ENCODE measurements around the gene IL32.

- TF ChIP-seq, protein P1, sequence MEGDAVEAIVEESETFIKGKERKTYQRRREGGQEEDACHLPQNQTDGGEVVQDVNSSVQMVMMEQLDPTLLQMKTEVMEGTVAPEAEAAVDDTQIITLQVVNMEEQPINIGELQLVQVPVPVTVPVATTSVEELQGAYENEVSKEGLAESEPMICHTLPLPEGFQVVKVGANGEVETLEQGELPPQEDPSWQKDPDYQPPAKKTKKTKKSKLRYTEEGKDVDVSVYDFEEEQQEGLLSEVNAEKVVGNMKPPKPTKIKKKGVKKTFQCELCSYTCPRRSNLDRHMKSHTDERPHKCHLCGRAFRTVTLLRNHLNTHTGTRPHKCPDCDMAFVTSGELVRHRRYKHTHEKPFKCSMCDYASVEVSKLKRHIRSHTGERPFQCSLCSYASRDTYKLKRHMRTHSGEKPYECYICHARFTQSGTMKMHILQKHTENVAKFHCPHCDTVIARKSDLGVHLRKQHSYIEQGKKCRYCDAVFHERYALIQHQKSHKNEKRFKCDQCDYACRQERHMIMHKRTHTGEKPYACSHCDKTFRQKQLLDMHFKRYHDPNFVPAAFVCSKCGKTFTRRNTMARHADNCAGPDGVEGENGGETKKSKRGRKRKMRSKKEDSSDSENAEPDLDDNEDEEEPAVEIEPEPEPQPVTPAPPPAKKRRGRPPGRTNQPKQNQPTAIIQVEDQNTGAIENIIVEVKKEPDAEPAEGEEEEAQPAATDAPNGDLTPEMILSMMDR (IDR thresholded peaks at IDR 0.05 in 4 of 5, conservative IDR thresholded peaks at IDR 0.05 in 1 of 5): no peak
- TF ChIP-seq POLR2A (IDR thresholded peaks at IDR 0.05): no peak
These were observed 46.8 kb downstream of the IL32 start, which contains the start of gene ZNF205 for GRCh38 chr16:3112058-3112880.
